Skeletal muscle cell (primary cell): ENCODE data around the gene NNAT.

Source experiments
- DNase-seq: peaks from one replicate; pipeline ENCODE4 v3.0.0-alpha.2; 2010; ENCODE audit warnings: low read depth
- H3K4me3 ChIP-seq: 2 replicates; pipeline ENCODE4 v1.5.1; 2011; ENCODE audit warnings: low read depth, mild to moderate bottlenecking, control low read depth, low read length, moderate library complexity

Gene NNAT

GRCh38 chr20:37560629-37561028, 39.6 kb downstream of the NNAT start:
- H3K4me3 ChIP-seq, result no peak overlapping the region
- DNase-seq, result no peak

DNA sequence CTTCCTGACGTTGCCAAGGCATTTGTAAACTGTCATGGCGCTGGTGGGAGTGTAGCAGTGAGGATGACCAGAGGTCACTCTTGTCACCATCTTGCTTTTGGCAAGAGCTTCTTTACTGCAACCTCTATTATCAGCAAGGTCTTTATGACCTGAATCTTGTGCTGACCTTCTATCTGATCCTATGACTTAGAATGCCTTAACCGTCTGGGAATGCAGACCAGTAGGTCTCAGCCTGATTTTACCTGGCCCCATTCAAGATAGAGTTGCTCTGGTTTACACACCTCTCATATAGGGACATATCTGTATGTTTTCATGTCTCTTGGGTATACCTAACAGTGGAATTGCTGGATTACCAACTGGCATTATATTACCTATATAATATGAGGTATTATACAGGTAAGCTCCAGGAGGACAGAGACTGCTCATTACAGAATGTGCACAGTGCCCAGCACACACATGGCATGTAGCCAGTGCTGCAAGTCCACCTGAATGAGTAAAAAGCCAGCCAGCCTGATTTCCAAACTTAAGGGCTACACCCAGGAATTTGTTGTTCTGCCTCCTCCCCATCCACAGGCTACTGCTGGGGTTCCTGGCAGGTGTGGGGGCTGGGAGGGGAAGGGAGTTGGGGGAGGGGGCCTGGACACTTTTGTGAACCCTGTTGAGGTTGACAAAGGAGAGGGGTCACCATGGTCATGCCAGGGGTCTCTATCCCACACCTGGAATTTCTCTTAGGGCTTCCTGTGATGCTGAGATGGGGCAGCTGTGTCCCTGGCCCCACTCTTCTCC, 41.8 kb downstream of the NNAT start:
- no peak for DNase-seq
- no peak overlapping the region for H3K4me3 ChIP-seq

DNA sequence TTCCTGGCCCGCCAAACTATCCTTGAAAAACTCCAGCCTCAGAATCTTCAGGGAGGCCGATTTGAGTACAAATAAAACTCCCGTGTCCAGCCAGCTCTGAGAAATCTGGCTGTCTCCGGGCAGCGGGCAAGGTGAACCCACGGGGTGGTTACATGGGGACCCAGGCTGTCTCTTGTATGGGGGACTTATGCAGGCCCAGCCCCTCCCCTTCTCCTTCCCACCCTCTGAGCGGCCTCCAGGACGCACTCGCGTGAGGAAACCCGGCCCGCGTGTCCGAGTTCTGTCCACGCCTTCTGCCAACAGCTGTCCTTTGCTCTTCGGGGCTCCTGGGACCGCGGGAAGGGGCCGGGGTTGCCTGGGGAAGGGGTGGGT, 43.0 kb downstream of the NNAT start:
- DNase-seq, result no peak
- H3K4me3 ChIP-seq, result no peak overlapping the region

GRCh38 chr20:37564388-37565133, 43.5 kb downstream of the NNAT start:
- no peak for DNase-seq
- H3K4me3 ChIP-seq, result no peak overlapping the region

DNA sequence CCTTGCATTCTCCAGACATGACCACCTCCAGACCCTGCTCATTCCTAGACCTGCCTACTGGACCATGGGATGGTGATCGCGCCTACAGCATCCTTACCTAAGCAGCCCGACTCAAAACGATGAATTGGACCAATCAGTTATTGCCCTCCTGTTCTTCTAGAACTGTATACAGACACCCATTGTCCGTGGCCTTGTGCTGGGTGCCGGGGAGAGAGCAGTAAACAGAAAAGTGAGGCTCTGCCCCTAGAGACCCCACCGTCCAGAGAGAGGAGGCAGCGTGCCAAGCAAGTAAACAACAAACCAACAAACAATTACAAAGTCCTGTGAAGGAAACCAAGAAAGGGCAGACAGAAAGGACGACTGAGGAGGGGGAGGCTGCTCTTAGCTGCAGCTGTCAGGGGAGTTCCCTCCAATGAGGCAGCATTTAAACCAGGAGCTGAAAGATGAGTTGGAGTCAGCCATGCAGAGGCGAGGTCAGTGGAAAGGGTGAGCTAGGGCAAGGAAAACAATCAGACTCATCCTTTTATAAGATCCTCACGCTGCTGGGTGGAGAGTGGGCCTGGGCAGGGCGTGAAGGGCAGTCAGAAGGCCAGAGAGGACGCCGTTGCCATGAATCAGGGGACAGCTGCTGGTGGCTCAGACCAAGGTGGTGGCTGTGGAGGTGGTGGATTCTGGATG, 44.2 kb downstream of the NNAT start:
- no peak overlapping the region for H3K4me3 ChIP-seq
- peak; percentile 18 for DNase-seq

DNA sequence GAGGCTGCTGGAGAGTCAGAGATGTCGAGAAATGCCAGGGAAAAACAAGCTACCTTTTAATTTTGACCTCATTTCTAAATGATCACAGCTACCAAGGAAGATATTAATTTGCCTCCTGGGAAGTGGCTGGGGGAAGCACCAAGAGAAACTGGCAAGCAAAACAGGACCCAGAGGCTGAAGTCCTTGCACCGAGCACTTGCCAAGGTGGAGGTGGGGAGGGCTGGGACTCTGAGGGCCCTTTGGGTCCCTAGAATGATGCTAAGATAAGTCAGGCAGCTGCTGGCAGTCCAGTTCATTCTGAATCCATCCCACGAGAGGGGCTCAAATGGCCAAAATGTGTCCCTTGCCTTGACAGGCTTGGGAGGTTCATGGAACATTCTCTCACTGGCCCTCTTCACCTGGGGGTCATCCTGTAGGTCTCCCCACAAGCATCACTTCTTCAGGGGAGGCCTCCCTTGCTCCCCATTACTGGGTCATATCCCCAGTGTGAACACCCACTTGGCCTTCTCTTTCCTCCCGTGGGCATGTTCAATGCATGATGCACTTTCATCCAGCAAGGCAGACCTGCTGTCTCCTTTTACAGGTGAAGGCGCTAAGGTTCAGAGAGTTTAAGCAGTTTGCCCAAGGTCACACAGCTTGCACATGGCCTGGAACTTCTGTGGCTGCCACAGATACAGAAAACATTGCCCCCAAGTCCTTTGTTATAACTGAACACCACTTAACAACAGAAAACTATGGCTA, 45.7 kb downstream of the NNAT start:
- no peak overlapping the region for H3K4me3 ChIP-seq
- no peak for DNase-seq

- DNase-seq, result no peak
- no peak overlapping the region for H3K4me3 ChIP-seq
These were observed 46.2 kb downstream of the NNAT start for GRCh38 chr20:37567331-37567665.

GRCh38 chr20:37567671-37568588, 46.9 kb downstream of the NNAT start:
- no peak overlapping the region for H3K4me3 ChIP-seq
- DNase-seq, result peak; percentile 14

- H3K4me3 ChIP-seq, result no peak overlapping the region
- no peak for DNase-seq
These were observed 49.4 kb downstream of the NNAT start for GRCh38 chr20:37570419-37570818.

DNA sequence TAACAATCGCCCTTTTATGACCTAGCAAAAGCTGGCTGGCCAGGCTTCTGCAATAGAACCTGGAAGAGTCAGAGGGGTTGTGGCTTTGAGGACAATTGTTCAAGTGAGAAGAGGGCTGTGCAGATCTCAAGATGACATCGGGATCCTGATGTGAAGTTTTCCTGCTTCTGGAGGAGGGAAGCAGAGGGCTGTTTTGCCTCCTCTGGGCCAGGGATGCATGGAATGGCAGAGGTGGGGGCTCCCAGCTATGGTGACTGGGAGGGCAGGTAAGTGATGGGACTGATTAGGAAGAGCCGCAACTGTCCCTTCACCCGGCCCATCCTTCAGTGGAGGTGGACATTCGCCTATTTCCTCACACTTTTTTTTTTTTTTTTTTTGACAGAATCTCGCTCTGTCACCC, 50.0 kb downstream of the NNAT start:
- no peak overlapping the region for H3K4me3 ChIP-seq
- no peak for DNase-seq
